Stimulated activated memory B cell treated with anti-CD40 and anti-IgM and Interleukin-4, amounts not matched to agents 10 μg/mL and 1 μg/mL and 100 μg/mL, for 72 hours (primary cell): ENCODE measurements around the gene PPP2R5C.

Experiments
- ATAC-seq: fragments of 150-1000 bp; cut with Tn5 transposase; 2 replicates; pipeline ENCODE4 v1.10.0; 2021
- H3K27ac Mint-ChIP-seq: one replicate; pipeline ENCODE4 v1.8.0; 2022; ENCODE audit warnings: mild to moderate bottlenecking, mixed read lengths
- H3K27me3 Mint-ChIP-seq: one replicate; pipeline ENCODE4 v1.8.0; 2022; ENCODE audit warnings: mixed read lengths
- H3K36me3 Mint-ChIP-seq: one replicate; pipeline ENCODE4 v1.8.0; 2022; ENCODE audit warnings: mixed read lengths
- H3K4me1 Mint-ChIP-seq: one replicate; pipeline ENCODE4 v1.8.0; 2022; ENCODE audit warnings: mixed read lengths
- H3K4me3 Mint-ChIP-seq: one replicate; pipeline ENCODE4 v1.8.0; 2022; ENCODE audit warnings: mild to moderate bottlenecking, moderate library complexity, mixed read lengths
- H3K9me3 Mint-ChIP-seq: one replicate; pipeline ENCODE4 v1.8.0; 2022; ENCODE audit warnings: mixed read lengths

PPP2R5C gene

GRCh38 chr14:101932673-101933072 is 171.2 kb downstream of the PPP2R5C start:
- ATAC-seq: no peak
- H3K36me3 Mint-ChIP-seq: peaks cover 14% of the 10 kb centered on the region
- H3K4me3 Mint-ChIP-seq: no peak overlapping the region

GRCh38 chr14:101933209-101933608 is 171.7 kb downstream of the PPP2R5C start:
- Mint-ChIP-seq H3K36me3 (peaks cover 12% of the 10 kb centered on the region), H3K27me3 (peaks cover 6% of the 10 kb centered on the region), H3K27ac (no peak overlapping the region), H3K4me1 (no peaks in the 10 kb centered on the region), H3K9me3 (no peaks in the 10 kb centered on the region), H3K4me3 (no peak overlapping the region)
- ATAC-seq: no peak

More at GRCh38 chr14:101932673-101933072, 171.2 kb downstream of the PPP2R5C start:
- Mint-ChIP-seq H3K9me3 (no peaks in the 10 kb centered on the region), H3K4me1 (no peaks in the 10 kb centered on the region), H3K27ac (no peak overlapping the region), H3K27me3 (peaks cover under 1% of the 10 kb centered on the region)

DNA sequence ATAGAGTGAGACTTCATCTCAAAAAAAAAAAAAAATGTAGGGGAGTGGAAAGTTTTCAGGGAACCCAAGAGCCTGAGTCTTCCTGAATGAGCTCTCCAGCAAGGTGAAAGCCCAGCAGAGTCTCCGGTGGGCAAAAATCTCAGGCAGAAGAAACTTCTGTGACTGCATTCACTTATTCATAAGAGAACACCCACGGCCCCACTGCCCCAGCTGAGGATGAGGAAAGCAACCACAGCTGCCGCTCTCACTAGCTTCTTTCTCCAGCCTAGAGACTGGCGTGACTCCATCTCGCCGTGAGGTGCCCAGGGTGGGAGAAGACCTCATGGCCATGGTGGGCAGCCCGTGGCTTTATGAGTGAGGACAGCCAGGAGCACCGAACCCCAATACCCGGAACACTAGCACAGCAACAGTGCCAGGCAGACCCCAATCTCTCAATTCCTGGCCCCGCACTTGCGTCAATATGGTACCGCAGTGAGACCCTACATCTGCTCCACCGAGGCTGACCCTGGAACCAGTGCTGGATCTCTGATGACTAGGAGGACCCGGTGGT is 173.2 kb downstream of the PPP2R5C start:
- H3K9me3 Mint-ChIP-seq: no peaks in the 10 kb centered on the region
- H3K4me3 Mint-ChIP-seq: no peak overlapping the region
- ATAC-seq: no peak
- no peaks in the 10 kb centered on the region for H3K36me3 Mint-ChIP-seq
- H3K27me3 Mint-ChIP-seq: peaks cover 17% of the 10 kb centered on the region
- H3K27ac Mint-ChIP-seq: no peak overlapping the region
- H3K4me1 Mint-ChIP-seq: no peaks in the 10 kb centered on the region

- no peak for ATAC-seq
- Mint-ChIP-seq H3K4me1 (no peaks in the 10 kb centered on the region), H3K27me3 (peaks cover 47% of the 10 kb centered on the region), H3K27ac (no peak overlapping the region), H3K4me3 (no peak overlapping the region), H3K36me3 (no peaks in the 10 kb centered on the region), H3K9me3 (no peaks in the 10 kb centered on the region)
Measured at GRCh38 chr14:101937926-101938767, 176.6 kb downstream of the PPP2R5C start.

DNA sequence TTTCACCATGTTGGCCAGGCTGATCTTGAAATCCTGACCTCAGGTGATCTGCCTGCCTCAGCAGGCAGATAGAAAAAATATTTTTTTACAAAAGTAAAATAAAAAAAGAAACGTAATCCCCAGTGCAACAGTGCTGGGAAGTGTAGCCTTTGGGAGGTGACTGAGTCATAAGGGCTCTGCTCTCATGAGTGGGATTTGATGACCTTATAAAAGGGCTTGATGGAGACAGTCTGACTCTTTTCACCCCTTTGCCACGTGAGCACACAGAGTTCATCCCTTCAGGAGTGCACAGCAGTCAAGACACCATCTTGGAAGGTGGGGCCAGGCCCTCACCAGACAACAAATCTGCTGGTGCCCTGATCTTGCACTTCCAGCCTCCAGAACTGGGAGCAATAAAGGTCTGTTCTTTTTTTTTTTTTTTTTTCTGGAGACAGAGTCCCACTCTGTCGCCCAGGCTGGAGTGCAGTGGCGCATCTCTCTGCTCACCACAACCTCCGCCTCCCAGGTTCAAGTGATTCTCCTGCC is 178.2 kb downstream of the PPP2R5C start:
- Mint-ChIP-seq H3K27ac (no peak overlapping the region), H3K4me3 (no peak overlapping the region), H3K36me3 (no peaks in the 10 kb centered on the region), H3K4me1 (no peaks in the 10 kb centered on the region), H3K9me3 (no peaks in the 10 kb centered on the region), H3K27me3 (peaks cover 58% of the 10 kb centered on the region)
- no peak for ATAC-seq

- no peak overlapping the region for H3K27ac Mint-ChIP-seq
- ATAC-seq: no peak
- peaks cover 65% of the 10 kb centered on the region for H3K27me3 Mint-ChIP-seq
- peaks cover 12% of the 10 kb centered on the region for H3K4me1 Mint-ChIP-seq
- H3K4me3 Mint-ChIP-seq: no peak overlapping the region
- H3K9me3 Mint-ChIP-seq: peaks cover 3% of the 10 kb centered on the region
- H3K36me3 Mint-ChIP-seq: peaks cover 5% of the 10 kb centered on the region
Measured at GRCh38 chr14:101944451-101944850, 182.9 kb downstream of the PPP2R5C start.

GRCh38 chr14:101945171-101945570 is 183.7 kb downstream of the PPP2R5C start:
- Mint-ChIP-seq H3K9me3 (peaks cover 3% of the 10 kb centered on the region), H3K4me3 (no peak overlapping the region), H3K27me3 (peaks cover 62% of the 10 kb centered on the region), H3K27ac (no peak overlapping the region), H3K4me1 (peaks cover 15% of the 10 kb centered on the region), H3K36me3 (peaks cover 6% of the 10 kb centered on the region)
- ATAC-seq: no peak

GRCh38 chr14:101947577-101947903 is 186.0 kb downstream of the PPP2R5C start:
- ATAC-seq: peak; percentile 1
- H3K27ac Mint-ChIP-seq: peak overlapping the region; percentile 96
- peak overlapping the region; percentile 87 for H3K4me3 Mint-ChIP-seq
- peaks cover 6% of the 10 kb centered on the region for H3K36me3 Mint-ChIP-seq
- H3K9me3 Mint-ChIP-seq: peaks cover 3% of the 10 kb centered on the region
- H3K4me1 Mint-ChIP-seq: peaks cover 24% of the 10 kb centered on the region
- H3K27me3 Mint-ChIP-seq: peaks cover 38% of the 10 kb centered on the region

DNA sequence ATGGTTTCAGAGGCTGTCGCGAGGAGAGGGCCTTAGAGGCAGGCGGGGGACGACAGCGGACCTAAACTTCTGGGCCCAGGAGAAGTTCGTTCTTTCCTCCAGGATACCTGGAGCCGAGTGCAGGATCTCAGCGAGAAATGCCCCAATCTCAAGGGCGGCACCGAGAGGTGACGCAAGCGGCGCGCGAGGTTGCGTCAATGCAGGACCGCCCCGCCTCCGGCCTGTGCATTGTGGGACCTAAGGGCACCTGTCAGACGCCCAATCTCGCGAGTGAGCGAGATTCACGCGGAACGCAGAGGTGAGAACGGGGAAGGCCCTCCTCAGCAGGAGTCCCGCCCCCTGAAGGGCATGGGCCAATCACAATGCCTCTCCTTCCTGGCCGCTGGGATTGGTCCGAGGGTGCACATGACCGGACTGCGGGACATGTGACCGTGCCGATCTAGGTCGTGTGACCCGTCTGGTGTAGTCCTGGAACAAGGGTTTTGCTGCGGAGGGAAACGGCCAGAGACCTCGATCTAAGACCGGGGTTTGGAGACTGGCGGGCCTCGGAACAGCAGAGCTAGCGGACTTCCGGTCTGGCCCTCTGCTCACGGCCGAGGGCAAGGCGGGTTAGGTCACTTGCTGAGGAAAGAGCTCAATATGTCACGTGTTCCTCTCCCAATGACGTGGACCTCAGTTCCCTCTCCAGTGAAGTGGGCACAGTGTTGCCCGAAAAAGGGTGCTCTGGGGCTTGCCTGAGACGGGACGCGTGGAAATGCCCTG is 186.6 kb downstream of the PPP2R5C start:
- Mint-ChIP-seq H3K27ac (peak overlapping the region; percentile 96), H3K36me3 (peaks cover 6% of the 10 kb centered on the region), H3K27me3 (peaks cover 35% of the 10 kb centered on the region), H3K9me3 (peaks cover 3% of the 10 kb centered on the region), H3K4me3 (peak overlapping the region; percentile 87), H3K4me1 (peaks cover 24% of the 10 kb centered on the region)
- peak; percentile 99 for ATAC-seq

DNA sequence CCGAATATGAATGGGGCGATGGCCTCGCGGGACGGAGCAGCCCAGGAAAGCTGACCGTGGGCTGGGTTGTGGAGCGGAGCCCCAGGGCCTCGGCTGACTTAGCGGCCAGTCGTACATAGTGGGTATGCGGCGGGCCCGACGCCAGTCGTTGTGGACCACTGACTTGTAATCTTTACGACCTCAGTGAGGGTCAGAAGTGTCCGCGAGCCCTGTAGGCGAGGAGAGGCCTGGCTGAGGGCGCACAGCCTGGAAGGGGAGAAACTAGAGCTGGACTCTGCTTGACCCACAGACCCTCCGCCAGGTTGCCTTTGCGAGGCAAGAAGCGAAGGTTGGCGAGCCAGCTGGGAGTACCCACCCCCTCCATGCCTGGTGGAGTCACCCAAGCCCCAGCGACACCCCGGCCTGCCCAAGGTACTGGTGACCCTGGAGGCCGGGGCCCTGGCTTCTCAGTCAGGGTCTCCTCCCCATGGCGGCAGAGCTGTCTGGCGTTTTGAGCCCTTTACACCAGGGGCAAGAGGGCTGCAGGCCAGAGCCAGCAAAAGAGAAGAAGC is 187.2 kb downstream of the PPP2R5C start:
- peaks cover 24% of the 10 kb centered on the region for H3K4me1 Mint-ChIP-seq
- peaks cover 6% of the 10 kb centered on the region for H3K36me3 Mint-ChIP-seq
- H3K9me3 Mint-ChIP-seq: peaks cover 3% of the 10 kb centered on the region
- peaks cover 33% of the 10 kb centered on the region for H3K27me3 Mint-ChIP-seq
- H3K27ac Mint-ChIP-seq: peak overlapping the region; percentile 96
- ATAC-seq: no peak
- peak overlapping the region; percentile 87 for H3K4me3 Mint-ChIP-seq

DNA sequence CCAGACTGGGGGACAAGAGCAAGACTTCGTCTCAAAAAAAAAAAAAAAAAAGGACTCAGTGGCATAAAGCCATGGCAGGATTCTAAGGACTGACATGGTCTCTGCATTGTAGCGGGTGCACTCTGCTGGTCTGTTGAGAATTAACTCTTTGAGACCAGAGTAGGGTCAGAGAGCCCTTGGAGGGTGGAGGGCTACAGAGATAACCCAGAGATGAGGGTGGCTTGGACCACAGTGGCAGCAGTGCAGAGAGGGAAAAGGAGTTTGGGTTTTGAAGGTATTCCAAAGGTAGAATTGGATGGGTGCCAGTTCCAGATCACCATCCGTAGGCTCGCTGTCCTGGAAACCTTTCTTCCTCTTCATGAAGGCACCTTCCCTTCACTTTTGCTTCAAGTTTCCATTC is 188.6 kb downstream of the PPP2R5C start:
- peak overlapping the region; percentile 96 for H3K27ac Mint-ChIP-seq
- H3K4me1 Mint-ChIP-seq: peaks cover 24% of the 10 kb centered on the region
- ATAC-seq: no peak
- peaks cover 6% of the 10 kb centered on the region for H3K36me3 Mint-ChIP-seq
- peaks cover 3% of the 10 kb centered on the region for H3K9me3 Mint-ChIP-seq
- H3K27me3 Mint-ChIP-seq: peaks cover 19% of the 10 kb centered on the region
- peak overlapping the region; percentile 31 for H3K4me3 Mint-ChIP-seq

- H3K4me3 Mint-ChIP-seq: peak overlapping the region; percentile 31
- peaks cover 3% of the 10 kb centered on the region for H3K9me3 Mint-ChIP-seq
- H3K4me1 Mint-ChIP-seq: peaks cover 24% of the 10 kb centered on the region
- ATAC-seq: no peak
- H3K36me3 Mint-ChIP-seq: peaks cover 6% of the 10 kb centered on the region
- peaks cover 14% of the 10 kb centered on the region for H3K27me3 Mint-ChIP-seq
- H3K27ac Mint-ChIP-seq: peak overlapping the region; percentile 61
Measured at GRCh38 chr14:101950516-101951215, 189.2 kb downstream of the PPP2R5C start.

- Mint-ChIP-seq H3K4me3 (no peak overlapping the region), H3K9me3 (peaks cover 3% of the 10 kb centered on the region), H3K27me3 (no peaks in the 10 kb centered on the region), H3K36me3 (peaks cover 6% of the 10 kb centered on the region), H3K27ac (no peak overlapping the region), H3K4me1 (peaks cover 24% of the 10 kb centered on the region)
- no peak for ATAC-seq
Measured at GRCh38 chr14:101953151-101953550, 191.6 kb downstream of the PPP2R5C start.

- no peaks in the 10 kb centered on the region for H3K27me3 Mint-ChIP-seq
- peaks cover 1% of the 10 kb centered on the region for H3K36me3 Mint-ChIP-seq
- H3K4me1 Mint-ChIP-seq: peaks cover 12% of the 10 kb centered on the region
- no peaks in the 10 kb centered on the region for H3K9me3 Mint-ChIP-seq
- H3K27ac Mint-ChIP-seq: no peak overlapping the region
- H3K4me3 Mint-ChIP-seq: no peak overlapping the region
- no peak for ATAC-seq
Measured at GRCh38 chr14:101954501-101954900, 193.0 kb downstream of the PPP2R5C start.
